ENCODE data around the gene HOXA11.
A peak's percentile ranks its signal among the peaks of the same experiment; 100 is the strongest.

The HOXA11 gene

GRCh38 chr7:27188386-27189294 is 3.6 kb upstream of the HOXA11 start:
- peak overlapping the region; percentile 57 for H3K4me2 ChIP-seq (ENCODE audit: low read length)
- peaks cover 98% of the 10 kb centered on the region for H3K27me3 ChIP-seq (ENCODE audit: control insufficient read depth, low read length)
- no peaks in the 10 kb centered on the region for H3K79me2 ChIP-seq (ENCODE audit: control insufficient read depth, low read length)
- no peaks in the 10 kb centered on the region for H3K36me3 ChIP-seq (ENCODE audit: control insufficient read depth, low read length)
- H3K4me1 ChIP-seq (ENCODE audit: control insufficient read depth, low read length) = peaks cover 29% of the 10 kb centered on the region
- H3K9me3 ChIP-seq (ENCODE audit: control insufficient read depth, insufficient read depth, low read length) = no peaks in the 10 kb centered on the region
- TF ChIP-seq CTCF (IDR thresholded peaks at IDR 0.05; ENCODE audit: low read depth, low read length, poor library complexity, severe bottlenecking) = no peak
- peak; percentile 82; the same call in 1 of the 2 replicates for TF ChIP-seq EZH2phosphoT487 (IDR thresholded peaks at IDR 0.05; ENCODE audit: borderline replicate concordance, low read length)
- 0 out of 2 replicates have a peak, but pooled peaks cover 8% of the 10 kb centered on the region for H4K20me1 ChIP-seq (ENCODE audit: control insufficient read depth, insufficient read depth, low read depth, low read length)
- no peaks in the 10 kb centered on the region for H3K9me2 ChIP-seq (replicated peaks; ENCODE audit: control insufficient read depth, low read length)
- no peak overlapping the region for H3K27ac ChIP-seq (ENCODE audit: low read depth, low read length)
- peaks cover 2% of the 10 kb centered on the region; the same call in 1 of the 2 replicates for H3F3A ChIP-seq (ENCODE audit: control insufficient read depth, insufficient read depth)
- peak overlapping the region; percentile 44 for H3K4me3 ChIP-seq (ENCODE audit: low read length)

- Histone ChIP-seq H3K4me3 (ENCODE audit: low read length) (no peak overlapping the region), H3K9me2 (replicated peaks; ENCODE audit: control insufficient read depth, low read length) (no peaks in the 10 kb centered on the region), H3F3A (ENCODE audit: control insufficient read depth, insufficient read depth) (peaks cover 2% of the 10 kb centered on the region; the same call in 1 of the 2 replicates), H3K9me3 (ENCODE audit: control insufficient read depth, insufficient read depth, low read length) (no peaks in the 10 kb centered on the region), H3K36me3 (ENCODE audit: control insufficient read depth, low read length) (no peaks in the 10 kb centered on the region), H4K20me1 (ENCODE audit: control insufficient read depth, insufficient read depth, low read depth, low read length) (0 out of 2 replicates have a peak, but pooled peaks cover 5% of the 10 kb centered on the region), H3K27ac (ENCODE audit: low read depth, low read length) (no peak overlapping the region), H3K4me2 (ENCODE audit: low read length) (peak overlapping the region; percentile 57), H3K4me1 (ENCODE audit: control insufficient read depth, low read length) (peaks cover 34% of the 10 kb centered on the region), H3K79me2 (ENCODE audit: control insufficient read depth, low read length) (no peaks in the 10 kb centered on the region), H3K27me3 (ENCODE audit: control insufficient read depth, low read length) (peaks cover 98% of the 10 kb centered on the region)
- TF ChIP-seq EZH2phosphoT487 (IDR thresholded peaks at IDR 0.05; ENCODE audit: borderline replicate concordance, low read length) (peak; percentile 88), CTCF (IDR thresholded peaks at IDR 0.05; ENCODE audit: low read depth, low read length, poor library complexity, severe bottlenecking) (no peak)
Observed at GRCh38 chr7:27187475-27188385, 2.7 kb upstream of the HOXA11 start.

- Histone ChIP-seq H3F3A (ENCODE audit: control insufficient read depth, insufficient read depth) (peaks cover 2% of the 10 kb centered on the region; the same call in 1 of the 2 replicates), H3K27ac (ENCODE audit: low read depth, low read length) (no peak overlapping the region), H4K20me1 (ENCODE audit: control insufficient read depth, insufficient read depth, low read depth, low read length) (0 out of 2 replicates have a peak, but pooled peaks cover 5% of the 10 kb centered on the region)
Observed at GRCh38 chr7:27186668-27187474, 1.8 kb upstream of the HOXA11 start.

More at GRCh38 chr7:27186668-27187474, 1.8 kb upstream of the HOXA11 start:
- H3K9me2 ChIP-seq (replicated peaks; ENCODE audit: control insufficient read depth, low read length) = no peaks in the 10 kb centered on the region
- no peak overlapping the region for H3K4me2 ChIP-seq (ENCODE audit: low read length)
- no peaks in the 10 kb centered on the region for H3K9me3 ChIP-seq (ENCODE audit: control insufficient read depth, insufficient read depth, low read length)
- no peaks in the 10 kb centered on the region for H3K36me3 ChIP-seq (ENCODE audit: control insufficient read depth, low read length)
- H3K4me1 ChIP-seq (ENCODE audit: control insufficient read depth, low read length) = peaks cover 34% of the 10 kb centered on the region
- H3K4me3 ChIP-seq (ENCODE audit: low read length) = no peak overlapping the region
- TF ChIP-seq CTCF (IDR thresholded peaks at IDR 0.05; ENCODE audit: low read depth, low read length, poor library complexity, severe bottlenecking) = no peak
- TF ChIP-seq EZH2phosphoT487 (IDR thresholded peaks at IDR 0.05; ENCODE audit: borderline replicate concordance, low read length) = no peak
- H3K27me3 ChIP-seq (ENCODE audit: control insufficient read depth, low read length) = peaks cover 100% of the 10 kb centered on the region
- no peaks in the 10 kb centered on the region for H3K79me2 ChIP-seq (ENCODE audit: control insufficient read depth, low read length)

Measured in DOHH2 (cell line).